H9 (cell line): ENCODE measurements around the gene GNAI1. TPM values are rescaled to one million over a fixed set of nuclear protein-coding genes. Genes with fewer than 3 reads are reported as not detected.

Experiments used
- DNase-seq: peaks from one replicate; pipeline ENCODE4 v3.0.0-alpha.2; 2017
- H2AFZ ChIP-seq: one replicate; pipeline ENCODE4 v1.6.1; 2013; ENCODE audit warnings: mild to moderate bottlenecking, low read length, control low read depth, moderate library complexity
- H2AK5ac ChIP-seq: 2 replicates; pipeline ENCODE4 v1.6.1; 2013; ENCODE audit warnings: low read length, control low read depth, mixed read lengths; ENCODE audit not compliant: insufficient read length
- H2BK120ac ChIP-seq: one replicate; pipeline ENCODE4 v1.6.1; 2013; ENCODE audit warnings: low read depth, mild to moderate bottlenecking, low read length, control low read depth, inconsistent platforms; ENCODE audit not compliant: poor library complexity, severe bottlenecking
- H2BK12ac ChIP-seq: 2 replicates; pipeline ENCODE4 v1.6.1; 2013; ENCODE audit warnings: low read length, control low read depth, mixed read lengths, low read depth; ENCODE audit not compliant: insufficient read length
- H2BK15ac ChIP-seq: 2 replicates; pipeline ENCODE4 v1.6.1; 2013; ENCODE audit warnings: low read depth, low read length, control low read depth
- H2BK20ac ChIP-seq: one replicate; pipeline ENCODE4 v1.6.1; 2013; ENCODE audit warnings: low read depth, mild to moderate bottlenecking, low read length, control low read depth, inconsistent platforms; ENCODE audit not compliant: poor library complexity, severe bottlenecking
- H2BK5ac ChIP-seq: 2 replicates; pipeline ENCODE4 v1.6.1; 2013; ENCODE audit warnings: low read length, control low read depth, mixed read lengths; ENCODE audit not compliant: insufficient read length
- H3K14ac ChIP-seq: 2 replicates; pipeline ENCODE4 v1.6.1; 2013; ENCODE audit warnings: low read length, control low read depth; ENCODE audit not compliant: insufficient read depth
- H3K18ac ChIP-seq: 2 replicates; pipeline ENCODE4 v1.6.1; 2013; ENCODE audit warnings: low read depth, mild to moderate bottlenecking, mixed read lengths, low read length, control low read depth; ENCODE audit not compliant: insufficient read length
- H3K23ac ChIP-seq: 2 replicates; pipeline ENCODE4 v1.6.1; 2013; ENCODE audit warnings: low read length, control low read depth, mixed read lengths, low read depth; ENCODE audit not compliant: insufficient read length
- H3K23me2 ChIP-seq: 2 replicates; pipeline ENCODE4 v1.6.1; 2013; ENCODE audit warnings: low read depth, mild to moderate bottlenecking, mixed read lengths, low read length, control low read depth; ENCODE audit not compliant: insufficient read length, poor library complexity, severe bottlenecking
- H3K27ac ChIP-seq: 2 replicates; pipeline ENCODE4 v1.5.1; 2013; ENCODE audit warnings: low read length, control low read depth, mixed read lengths, low read depth; ENCODE audit not compliant: insufficient read length
- H3K27me3 ChIP-seq: 2 replicates; pipeline ENCODE4 v1.6.1; 2013; ENCODE audit warnings: low read length, control low read depth, inconsistent platforms; ENCODE audit not compliant: insufficient read depth
- H3K4ac ChIP-seq: 2 replicates; pipeline ENCODE4 v1.6.1; 2013; ENCODE audit warnings: low read depth, mild to moderate bottlenecking, control low read depth, inconsistent platforms, low read length, moderate library complexity
- H3K4me1 ChIP-seq: 2 replicates; pipeline ENCODE4 v1.6.1; 2013; ENCODE audit warnings: low read length, control low read depth, inconsistent platforms; ENCODE audit not compliant: insufficient read depth
- H3K4me2 ChIP-seq: 2 replicates; pipeline ENCODE4 v1.6.1; 2013; ENCODE audit warnings: low read length, control low read depth, mixed read lengths; ENCODE audit not compliant: insufficient read length, insufficient read depth
- H3K56ac ChIP-seq: 2 replicates; pipeline ENCODE4 v1.6.1; 2013; ENCODE audit warnings: low read depth, mild to moderate bottlenecking, mixed read lengths, low read length, control low read depth; ENCODE audit not compliant: insufficient read length
- H3K79me1 ChIP-seq: 2 replicates; pipeline ENCODE4 v1.6.1; 2013; ENCODE audit warnings: low read depth, mild to moderate bottlenecking, moderate library complexity, low read length, control low read depth, inconsistent platforms; ENCODE audit not compliant: insufficient read depth, poor library complexity, severe bottlenecking
- H3K79me2 ChIP-seq: 2 replicates; pipeline ENCODE4 v1.6.1; 2013; ENCODE audit warnings: low read length, control low read depth, inconsistent platforms; ENCODE audit not compliant: insufficient read depth
- H3K9ac ChIP-seq: 2 replicates; pipeline ENCODE4 v1.6.1; 2013; ENCODE audit warnings: low read length, control low read depth, mixed read lengths; ENCODE audit not compliant: insufficient read length; ENCODE audit errors: extremely low read depth
- H3K9me3 ChIP-seq: one replicate; pipeline ENCODE4 v1.6.1; 2013; ENCODE audit warnings: low read depth, low read length, inconsistent platforms; ENCODE audit not compliant: control insufficient read depth
- H3T11ph ChIP-seq: one replicate; pipeline ENCODE4 v1.6.1; 2013; ENCODE audit warnings: mild to moderate bottlenecking, low read length, control low read depth, inconsistent platforms
- H4K20me1 ChIP-seq: one replicate; pipeline ENCODE4 v1.6.1; 2013; ENCODE audit not compliant: control insufficient read depth, insufficient read length, insufficient read depth
- H4K5ac ChIP-seq: 2 replicates; pipeline ENCODE4 v1.6.1; 2013; ENCODE audit warnings: low read depth, mild to moderate bottlenecking, mixed read lengths, low read length, control low read depth; ENCODE audit not compliant: insufficient read length
- H4K8ac ChIP-seq: replicated peaks from 2 replicates; pipeline ENCODE4 v1.6.1; 2013; ENCODE audit warnings: low read length, control low read depth, mixed read lengths, low read depth; ENCODE audit not compliant: insufficient read length
- H4K91ac ChIP-seq: 2 replicates; pipeline ENCODE4 v1.6.1; 2013; ENCODE audit warnings: low read depth, mild to moderate bottlenecking, moderate library complexity, mixed read lengths, low read length, control low read depth; ENCODE audit not compliant: insufficient read length
- H3K27ac Mint-ChIP-seq, 3 experiments: 2 replicates in 2 of 3; 3 replicates in 1 of 3; pipeline ENCODE4 v1.8.0; 2020 to 2021; ENCODE audit warnings: mixed read lengths in 3 of 3, mild to moderate bottlenecking in 1 of 3, moderate library complexity in 1 of 3
- H3K27me3 Mint-ChIP-seq: 2 replicates; pipeline ENCODE4 v1.8.0; 2021; ENCODE audit warnings: low read depth, mild to moderate bottlenecking, moderate library complexity, mixed read lengths
- H3K36me3 Mint-ChIP-seq, 3 experiments: 2 replicates in 2 of 3; 3 replicates in 1 of 3; pipeline ENCODE4 v1.8.0; 2020 to 2021; ENCODE audit warnings: low read depth in 3 of 3, mixed read lengths in 3 of 3; ENCODE audit not compliant: insufficient read depth in 1 of 3
- H3K4me1 Mint-ChIP-seq, 2 experiments: 2 replicates each; pipeline ENCODE4 v1.8.0; 2020; ENCODE audit warnings: mixed read lengths in 2 of 2
- H3K4me3 Mint-ChIP-seq, 2 experiments: 2 replicates in 1 of 2; 3 replicates in 1 of 2; pipeline ENCODE4 v1.8.0; 2020 to 2021; ENCODE audit warnings: mild to moderate bottlenecking in 2 of 2, mixed read lengths in 2 of 2, moderate library complexity in 1 of 2
- H3K9me3 Mint-ChIP-seq, 2 experiments: 2 replicates in 1 of 2; 3 replicates in 1 of 2; pipeline ENCODE4 v1.8.0; 2020; ENCODE audit warnings: mild to moderate bottlenecking in 2 of 2, mixed read lengths in 2 of 2, moderate library complexity in 1 of 2
- whole genome bisulfite sequencing: extraction: QIAGEN DNeasy Blood & Tissue Kit; methylation state at CpG from one replicate; pipeline ENCODE4 v1.1.7; 2013; ENCODE audit warnings: missing lambda C conversion rate, low lambda C conversion rate, mixed read lengths; ENCODE audit not compliant: insufficient read length; ENCODE audit errors: extremely low coverage; 5-methylcytosine and 5-hydroxymethylcytosine counted together
- total RNA-seq: library from RNA; stranded (reverse); gene quantifications from 2 replicates; pipeline ENCODE4 v1.2.1, GENCODE V29; 2021
- TF ChIP-seq, protein P1 (sequence below): fragments of 200-600 bp; sonication (generic); conservative IDR thresholded peaks from 3 replicates; pipeline ENCODE4 v1.8.0; 2021; ENCODE audit warnings: antibody characterized with exemption, mild to moderate bottlenecking

GNAI1 gene
- total RNA-seq, 1 experiment from 2014 or later = 14.1 TPM

GRCh38 chr7:80263333-80263732 is 128.7 kb downstream of the GNAI1 start:
- Histone ChIP-seq H3K79me2 (no peaks in the 10 kb centered on the region), H3K23ac (no peak overlapping the region), H2BK15ac (no peak overlapping the region), H3T11ph (no peak overlapping the region), H3K18ac (no peak overlapping the region), H3K4me1 (no peaks in the 10 kb centered on the region), H3K79me1 (no peaks in the 10 kb centered on the region), H3K4ac (no peak overlapping the region), H4K91ac (no peak overlapping the region), H3K27me3 (no peaks in the 10 kb centered on the region), H3K56ac (no peak overlapping the region), H3K27ac (no peak overlapping the region), H3K9ac (no peak overlapping the region), H2BK20ac (no peak overlapping the region), H2BK12ac (no peak overlapping the region), H4K8ac (no peak overlapping the region), H4K5ac (no peak overlapping the region), H2BK120ac (no peak overlapping the region), H2AK5ac (no peak overlapping the region), H3K4me2 (no peak overlapping the region), H3K14ac (no peak overlapping the region), H2AFZ (no peak overlapping the region), H3K9me3 (no peaks in the 10 kb centered on the region), H3K23me2 (no peaks in the 10 kb centered on the region), H2BK5ac (no peak overlapping the region), H4K20me1 (no peaks in the 10 kb centered on the region)
- Mint-ChIP-seq H3K27me3 (no peaks in the 10 kb centered on the region), H3K36me3 (no peaks in the 10 kb centered on the region), H3K4me3 (no peak overlapping the region), H3K4me1 (peaks cover 0 to 2% of the 10 kb centered on the region in 2 experiments; a peak in 2 of 4 replicates), H3K9me3 (no peaks in the 10 kb centered on the region), H3K27ac (peak overlapping the region in 1 of 3 experiments; percentile 62; a peak in 1 of 7 replicates)
- WGBS = no CpG with 5 or more reads among the region's 4 CpGs
- TF ChIP-seq, protein P1, sequence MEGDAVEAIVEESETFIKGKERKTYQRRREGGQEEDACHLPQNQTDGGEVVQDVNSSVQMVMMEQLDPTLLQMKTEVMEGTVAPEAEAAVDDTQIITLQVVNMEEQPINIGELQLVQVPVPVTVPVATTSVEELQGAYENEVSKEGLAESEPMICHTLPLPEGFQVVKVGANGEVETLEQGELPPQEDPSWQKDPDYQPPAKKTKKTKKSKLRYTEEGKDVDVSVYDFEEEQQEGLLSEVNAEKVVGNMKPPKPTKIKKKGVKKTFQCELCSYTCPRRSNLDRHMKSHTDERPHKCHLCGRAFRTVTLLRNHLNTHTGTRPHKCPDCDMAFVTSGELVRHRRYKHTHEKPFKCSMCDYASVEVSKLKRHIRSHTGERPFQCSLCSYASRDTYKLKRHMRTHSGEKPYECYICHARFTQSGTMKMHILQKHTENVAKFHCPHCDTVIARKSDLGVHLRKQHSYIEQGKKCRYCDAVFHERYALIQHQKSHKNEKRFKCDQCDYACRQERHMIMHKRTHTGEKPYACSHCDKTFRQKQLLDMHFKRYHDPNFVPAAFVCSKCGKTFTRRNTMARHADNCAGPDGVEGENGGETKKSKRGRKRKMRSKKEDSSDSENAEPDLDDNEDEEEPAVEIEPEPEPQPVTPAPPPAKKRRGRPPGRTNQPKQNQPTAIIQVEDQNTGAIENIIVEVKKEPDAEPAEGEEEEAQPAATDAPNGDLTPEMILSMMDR = no peak
- no peak for DNase-seq
